GM11168 (cell line): ENCODE data around the gene HSPBP1.
"Not testable (repeated sequence)": the region's sequence is repeated elsewhere in the genome, so short reads cannot be mapped to it uniquely, and the experiment has no call there.

Source experiments
- in situ Hi-C: fragments of 300-500 bp; cut with MboI; formaldehyde crosslinking; loops from one replicate; pipeline ENCODE4 v1.12.0; 2022; ENCODE audit warnings: low sequenced_read_pairs; ENCODE audit not compliant: unreplicated experiment

Gene HSPBP1

GRCh38 chr19:55224679-55225414 is 55.1 kb downstream of the HSPBP1 start:
- in situ Hi-C loops = not testable (repeated sequence)

GRCh38 chr19:55224038-55224665 is 55.8 kb downstream of the HSPBP1 start:
- in situ Hi-C loops = no loop called here

DNA sequence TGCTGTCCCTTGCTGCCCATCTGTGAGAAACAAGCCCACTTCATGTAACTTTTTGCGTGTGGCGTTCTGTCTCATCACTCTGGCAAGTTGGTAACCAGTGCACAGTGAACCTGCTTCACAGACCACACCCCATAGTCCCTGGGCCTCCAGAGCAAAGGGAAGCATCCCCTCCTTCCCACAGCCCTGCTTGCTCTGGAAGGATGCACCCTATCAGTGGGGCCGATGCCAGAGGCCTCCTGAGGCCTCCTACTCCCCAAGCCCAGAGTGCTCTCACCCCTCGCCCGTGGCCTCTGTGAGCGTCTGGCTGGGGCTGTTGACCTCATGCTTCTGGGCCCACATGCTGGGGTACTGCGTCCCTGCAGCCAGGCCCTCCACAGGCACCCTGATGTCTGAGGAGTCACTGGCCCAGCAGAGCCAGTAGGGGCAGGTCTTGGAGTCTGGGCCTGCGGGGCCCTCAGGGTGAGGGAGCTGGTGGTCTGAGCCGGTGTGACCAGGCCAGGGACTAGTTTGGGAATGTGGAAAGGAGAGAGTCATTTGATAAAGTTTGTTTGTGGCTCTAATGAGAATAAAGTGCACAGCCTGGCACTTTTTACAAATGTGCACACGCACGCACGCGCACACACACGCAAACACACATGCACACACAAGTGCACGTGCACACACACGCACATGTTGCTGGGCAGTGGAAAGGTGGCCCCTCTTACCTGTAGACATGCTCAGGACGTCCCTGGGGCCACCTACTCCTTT is 56.4 kb downstream of the HSPBP1 start:
- in situ Hi-C loops = no loop called here

GRCh38 chr19:55220525-55220924 is 59.4 kb downstream of the HSPBP1 start:
- in situ Hi-C loops = no loop called here

- in situ Hi-C loops = no loop called here
Measured at GRCh38 chr19:55216461-55217198, 63.3 kb downstream of the HSPBP1 start.

GRCh38 chr19:55213547-55213946 is 66.4 kb downstream of the HSPBP1 start:
- in situ Hi-C loops = no loop called here

DNA sequence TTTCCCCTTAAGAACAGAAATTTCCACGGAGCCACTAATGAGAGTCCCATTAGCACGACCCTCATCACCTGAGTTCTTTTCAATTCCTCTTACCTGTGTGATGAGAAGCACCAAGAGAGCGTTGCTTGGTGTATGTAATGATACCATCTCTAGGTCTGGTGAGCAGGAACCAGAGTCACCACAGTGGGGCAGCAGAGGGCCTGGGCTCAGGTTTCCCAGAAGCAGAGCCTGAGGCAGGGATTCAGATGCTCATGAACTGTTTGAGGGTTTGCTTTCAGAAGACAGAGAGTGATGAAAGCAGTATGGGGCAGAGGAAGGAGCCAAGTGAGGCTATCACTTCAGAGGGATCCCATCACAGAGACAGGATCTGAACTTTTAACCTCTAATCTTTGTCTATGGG is 67.5 kb downstream of the HSPBP1 start:
- in situ Hi-C loops = no loop called here
